ENCODE data around the gene ABCA5.

DNA sequence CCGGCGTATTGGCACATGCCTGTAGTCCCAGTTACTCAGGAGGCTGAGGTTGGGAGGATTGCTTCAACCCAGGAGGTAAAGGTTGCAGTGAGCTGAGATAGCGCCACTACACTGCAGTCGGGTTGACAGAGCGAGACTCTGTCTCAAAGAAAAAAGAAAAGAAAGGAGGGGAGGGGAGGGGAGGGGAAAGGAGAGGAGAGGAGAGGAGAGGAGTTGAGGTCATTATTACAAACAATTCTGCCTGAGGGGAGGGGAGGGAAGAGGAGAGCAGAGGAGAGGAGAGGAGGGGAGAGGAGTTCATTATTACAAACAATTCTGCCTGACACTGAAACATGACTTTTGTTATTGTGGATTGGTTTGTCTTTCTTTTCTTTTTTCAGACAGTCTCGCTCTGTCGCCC is 19.8 kb upstream of the ABCA5 start:
- no peak for TF ChIP-seq GATA2 (IDR thresholded peaks at IDR 0.05; ENCODE audit: low read depth, low read length)
- no peak for TF ChIP-seq GATA3 (IDR thresholded peaks at IDR 0.05; ENCODE audit: low read depth, low read length)
